Glutamatergic neuron (in vitro differentiated cells): Measurements from ENCODE around the gene PSKH1. TPM values are rescaled to one million over a fixed set of nuclear protein-coding genes. Genes with fewer than 3 reads are reported as not detected.

Experiments
- DNase-seq: peaks from one replicate; pipeline ENCODE4 v3.0.0; 2022
- H3K27ac Mint-ChIP-seq: one replicate; pipeline ENCODE4 v1.8.0; 2020; ENCODE audit warnings: mild to moderate bottlenecking, mixed read lengths, inconsistent platforms; ENCODE audit not compliant: unreplicated experiment
- H3K27me3 Mint-ChIP-seq: one replicate; pipeline ENCODE4 v1.8.0; 2020; ENCODE audit warnings: mild to moderate bottlenecking, moderate library complexity, mixed read lengths, inconsistent platforms; ENCODE audit not compliant: unreplicated experiment
- H3K36me3 Mint-ChIP-seq: one replicate; pipeline ENCODE4 v1.8.0; 2020; ENCODE audit warnings: mild to moderate bottlenecking, mixed read lengths, inconsistent platforms; ENCODE audit not compliant: unreplicated experiment
- H3K4me1 Mint-ChIP-seq: one replicate; pipeline ENCODE4 v1.8.0; 2020; ENCODE audit warnings: mild to moderate bottlenecking, low read depth, mixed read lengths, inconsistent platforms; ENCODE audit not compliant: unreplicated experiment
- H3K4me3 Mint-ChIP-seq: one replicate; pipeline ENCODE4 v1.8.0; 2020; ENCODE audit warnings: mild to moderate bottlenecking, mixed read lengths, inconsistent platforms; ENCODE audit not compliant: unreplicated experiment
- H3K9me3 Mint-ChIP-seq: one replicate; pipeline ENCODE4 v1.8.0; 2020; ENCODE audit warnings: mild to moderate bottlenecking, moderate library complexity, mixed read lengths, inconsistent platforms; ENCODE audit not compliant: unreplicated experiment
- total RNA-seq: library from RNA; stranded (reverse); fragmentation: NEBNext Ultra II Directional; extraction: Animal tissue kit (Norgen Biotek cat#: 25700); gene quantifications from one replicate; pipeline ENCODE4 v1.2.1, GENCODE V29; 2021; ENCODE audit not compliant: unreplicated experiment
- TF ChIP-seq, protein P1 (sequence below): fragments of 200-600 bp; sonication (generic); IDR thresholded peaks from one replicate; pipeline ENCODE4 v1.5.0; 2021; ENCODE audit not compliant: partially characterized antibody, unreplicated experiment

The PSKH1 gene
- total RNA-seq, 1 donor from 2014 or later, result 27.9 TPM

DNA sequence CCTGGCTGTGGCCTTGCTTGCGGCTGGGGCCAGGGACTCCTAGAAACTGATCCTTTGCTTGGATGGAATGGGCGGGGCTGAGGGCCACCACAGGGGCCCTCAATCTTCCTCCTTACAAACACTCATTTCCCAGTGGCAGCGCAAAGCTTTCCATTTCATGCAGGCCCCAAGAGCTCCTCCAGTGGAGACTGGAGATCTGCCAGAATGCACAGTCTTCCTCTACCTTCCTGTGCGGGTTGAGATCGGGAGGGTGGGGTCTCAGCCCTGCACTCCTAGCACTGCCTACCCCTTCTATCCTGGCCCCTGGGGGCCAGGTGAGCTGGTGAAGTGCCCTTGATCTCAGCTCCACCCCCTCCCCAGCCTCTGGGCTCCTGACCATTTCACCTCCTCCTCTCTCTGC is 6.7 kb upstream of the PSKH1 start:
- Mint-ChIP-seq H3K4me3 (no peak overlapping the region), H3K27ac (no peak overlapping the region), H3K27me3 (peaks cover 5% of the 10 kb centered on the region), H3K36me3 (no peaks in the 10 kb centered on the region), H3K4me1 (peaks cover 7% of the 10 kb centered on the region), H3K9me3 (peaks cover 6% of the 10 kb centered on the region)
- no peak for DNase-seq
- TF ChIP-seq, protein P1, sequence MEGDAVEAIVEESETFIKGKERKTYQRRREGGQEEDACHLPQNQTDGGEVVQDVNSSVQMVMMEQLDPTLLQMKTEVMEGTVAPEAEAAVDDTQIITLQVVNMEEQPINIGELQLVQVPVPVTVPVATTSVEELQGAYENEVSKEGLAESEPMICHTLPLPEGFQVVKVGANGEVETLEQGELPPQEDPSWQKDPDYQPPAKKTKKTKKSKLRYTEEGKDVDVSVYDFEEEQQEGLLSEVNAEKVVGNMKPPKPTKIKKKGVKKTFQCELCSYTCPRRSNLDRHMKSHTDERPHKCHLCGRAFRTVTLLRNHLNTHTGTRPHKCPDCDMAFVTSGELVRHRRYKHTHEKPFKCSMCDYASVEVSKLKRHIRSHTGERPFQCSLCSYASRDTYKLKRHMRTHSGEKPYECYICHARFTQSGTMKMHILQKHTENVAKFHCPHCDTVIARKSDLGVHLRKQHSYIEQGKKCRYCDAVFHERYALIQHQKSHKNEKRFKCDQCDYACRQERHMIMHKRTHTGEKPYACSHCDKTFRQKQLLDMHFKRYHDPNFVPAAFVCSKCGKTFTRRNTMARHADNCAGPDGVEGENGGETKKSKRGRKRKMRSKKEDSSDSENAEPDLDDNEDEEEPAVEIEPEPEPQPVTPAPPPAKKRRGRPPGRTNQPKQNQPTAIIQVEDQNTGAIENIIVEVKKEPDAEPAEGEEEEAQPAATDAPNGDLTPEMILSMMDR, result no peak

DNA sequence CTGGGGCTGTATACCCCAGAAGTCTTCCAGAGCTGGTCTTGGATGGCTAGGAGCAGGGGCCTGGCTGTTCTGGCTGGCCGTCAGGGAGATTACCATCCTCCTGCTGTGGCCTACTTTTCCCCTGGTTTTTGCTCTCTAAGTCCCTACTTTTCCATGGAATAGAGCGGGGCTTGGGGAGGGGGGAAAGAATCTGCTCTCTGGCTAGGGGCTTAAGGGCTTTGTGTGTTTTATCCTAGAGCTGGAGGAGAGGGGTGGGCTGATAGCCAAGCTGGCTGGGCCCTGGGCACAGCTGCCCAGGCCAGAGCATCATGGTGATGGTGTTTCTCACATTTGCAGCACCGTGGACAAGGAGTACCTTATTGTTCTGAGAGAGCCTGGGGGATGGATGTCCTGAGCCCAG is 4.7 kb upstream of the PSKH1 start:
- TF ChIP-seq, protein P1, result no peak
- no peak for DNase-seq
- peaks cover 7% of the 10 kb centered on the region for H3K4me1 Mint-ChIP-seq
- no peaks in the 10 kb centered on the region for H3K36me3 Mint-ChIP-seq
- peaks cover 5% of the 10 kb centered on the region for H3K27me3 Mint-ChIP-seq
- peaks cover 8% of the 10 kb centered on the region for H3K9me3 Mint-ChIP-seq
- H3K27ac Mint-ChIP-seq, result no peak overlapping the region
- no peak overlapping the region for H3K4me3 Mint-ChIP-seq

DNA sequence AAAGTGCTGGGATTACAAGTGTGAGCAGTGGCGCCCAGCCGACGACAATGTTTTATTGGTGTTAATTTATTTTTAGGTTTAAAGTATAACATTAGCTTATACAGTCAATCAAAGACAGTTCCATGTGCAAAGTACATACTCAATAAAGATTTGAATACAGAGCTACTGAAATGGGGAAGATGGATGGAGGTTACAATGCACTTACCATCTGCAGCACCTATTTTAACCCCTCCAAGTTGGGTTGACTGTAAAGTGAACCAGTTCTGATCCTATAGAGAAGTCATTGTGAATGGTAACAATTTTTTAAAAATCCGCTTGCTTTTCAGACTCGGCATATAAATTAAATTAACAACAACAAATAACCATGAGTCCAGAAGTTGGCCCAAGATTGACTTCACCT is 679 bp upstream of the PSKH1 start:
- H3K27me3 Mint-ChIP-seq, result peaks cover 3% of the 10 kb centered on the region
- TF ChIP-seq, protein P1, result no peak
- H3K4me3 Mint-ChIP-seq, result peak overlapping the region; percentile 92

DNA sequence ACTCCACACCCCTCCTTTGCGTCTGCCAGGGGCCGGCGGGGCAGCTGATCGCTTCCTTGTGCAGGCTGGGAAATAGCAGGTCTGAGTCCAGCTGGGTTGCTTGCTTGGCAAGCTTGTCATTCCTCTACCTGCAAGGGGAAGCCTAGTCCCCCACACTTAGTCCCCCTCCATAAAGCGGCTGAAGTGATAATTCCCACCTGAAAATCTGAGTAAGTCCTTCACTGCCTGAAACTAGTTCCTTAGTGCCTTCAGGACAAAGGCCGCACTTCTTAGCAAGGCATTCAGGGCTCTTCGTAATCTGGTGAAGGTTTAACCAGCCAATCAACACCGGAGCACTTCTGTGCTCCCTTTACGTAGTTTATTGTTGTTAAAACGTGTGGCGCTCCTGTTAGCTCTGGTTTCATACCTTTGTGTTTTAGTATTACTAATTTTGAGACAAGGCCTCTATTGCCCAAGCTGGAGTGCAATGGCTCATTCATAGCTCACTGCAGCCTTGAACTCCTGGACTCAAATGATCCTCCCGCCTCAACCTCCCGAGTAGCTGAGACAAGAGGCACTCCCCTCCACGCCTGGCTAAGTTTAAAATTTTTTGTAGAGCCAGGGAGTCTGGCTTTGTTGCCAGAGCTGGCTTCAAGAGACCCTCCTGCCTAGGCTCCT is 817 bp downstream of the PSKH1 start:
- Mint-ChIP-seq H3K9me3 (peaks cover 5% of the 10 kb centered on the region), H3K27me3 (peaks cover 3% of the 10 kb centered on the region), H3K4me3 (peak overlapping the region; percentile 96), H3K36me3 (no peaks in the 10 kb centered on the region), H3K4me1 (peaks cover 7% of the 10 kb centered on the region), H3K27ac (peak overlapping the region; percentile 94)
- TF ChIP-seq, protein P1, result no peak
- peak; percentile 64 for DNase-seq

More for the DNA sequence above, 679 bp upstream of the PSKH1 start:
- no peak for DNase-seq
- peaks cover 5% of the 10 kb centered on the region for H3K9me3 Mint-ChIP-seq
- no peaks in the 10 kb centered on the region for H3K36me3 Mint-ChIP-seq
- H3K27ac Mint-ChIP-seq, result peak overlapping the region; percentile 43
- H3K4me1 Mint-ChIP-seq, result peaks cover 7% of the 10 kb centered on the region

DNA sequence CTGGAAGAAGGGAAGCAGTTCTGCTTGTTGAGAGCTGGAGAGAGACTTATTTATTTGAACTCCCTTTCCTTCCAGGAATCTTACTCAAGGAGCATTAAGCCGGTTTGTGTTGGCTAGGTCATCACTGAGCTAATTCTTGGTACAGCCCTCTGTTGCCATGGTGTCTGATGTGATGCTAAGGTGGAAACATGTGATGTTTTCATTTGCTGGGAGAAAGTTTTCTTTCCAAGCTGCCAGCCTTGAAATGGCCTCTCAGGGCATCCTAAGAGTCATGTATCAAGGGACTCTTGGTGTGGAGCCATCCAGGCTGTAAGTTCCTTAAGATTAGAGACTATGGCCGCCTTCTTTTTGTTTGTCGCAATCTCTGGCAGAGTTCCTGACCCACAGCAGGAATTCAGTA is 4.2 kb downstream of the PSKH1 start:
- Mint-ChIP-seq H3K4me1 (peaks cover 17% of the 10 kb centered on the region), H3K36me3 (no peaks in the 10 kb centered on the region), H3K4me3 (no peak overlapping the region), H3K27ac (no peak overlapping the region), H3K9me3 (peaks cover 5% of the 10 kb centered on the region), H3K27me3 (peaks cover 5% of the 10 kb centered on the region)
- TF ChIP-seq, protein P1, result no peak
- no peak for DNase-seq
